ENCODE measurements around the gene SORCS1.

DNA sequence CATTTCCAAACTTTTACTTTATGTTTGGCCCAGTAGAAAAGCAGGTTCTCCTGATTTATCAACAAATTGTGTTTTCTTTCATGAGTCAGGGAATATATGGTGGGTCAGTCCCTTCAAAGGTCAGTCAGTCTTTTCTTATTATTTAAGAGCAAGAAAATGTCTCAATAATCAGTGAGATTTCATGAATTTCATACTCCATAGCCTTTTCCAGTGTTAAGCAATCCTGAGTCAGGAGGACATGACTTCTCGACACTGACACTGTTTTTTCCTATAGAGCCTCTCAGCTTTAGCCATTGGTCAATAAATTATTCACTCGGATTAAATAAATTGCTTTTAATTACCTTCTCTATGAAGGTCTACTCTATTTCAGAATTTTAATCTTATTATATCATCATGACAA lies 334.5 kb downstream of the SORCS1 start:
- TF ChIP-seq CREB1 (CRISPR knock-in tag; IDR thresholded peaks at IDR 0.05; ENCODE audit: low read depth): no peak
- TF ChIP-seq, protein P1, sequence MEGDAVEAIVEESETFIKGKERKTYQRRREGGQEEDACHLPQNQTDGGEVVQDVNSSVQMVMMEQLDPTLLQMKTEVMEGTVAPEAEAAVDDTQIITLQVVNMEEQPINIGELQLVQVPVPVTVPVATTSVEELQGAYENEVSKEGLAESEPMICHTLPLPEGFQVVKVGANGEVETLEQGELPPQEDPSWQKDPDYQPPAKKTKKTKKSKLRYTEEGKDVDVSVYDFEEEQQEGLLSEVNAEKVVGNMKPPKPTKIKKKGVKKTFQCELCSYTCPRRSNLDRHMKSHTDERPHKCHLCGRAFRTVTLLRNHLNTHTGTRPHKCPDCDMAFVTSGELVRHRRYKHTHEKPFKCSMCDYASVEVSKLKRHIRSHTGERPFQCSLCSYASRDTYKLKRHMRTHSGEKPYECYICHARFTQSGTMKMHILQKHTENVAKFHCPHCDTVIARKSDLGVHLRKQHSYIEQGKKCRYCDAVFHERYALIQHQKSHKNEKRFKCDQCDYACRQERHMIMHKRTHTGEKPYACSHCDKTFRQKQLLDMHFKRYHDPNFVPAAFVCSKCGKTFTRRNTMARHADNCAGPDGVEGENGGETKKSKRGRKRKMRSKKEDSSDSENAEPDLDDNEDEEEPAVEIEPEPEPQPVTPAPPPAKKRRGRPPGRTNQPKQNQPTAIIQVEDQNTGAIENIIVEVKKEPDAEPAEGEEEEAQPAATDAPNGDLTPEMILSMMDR (conservative IDR thresholded peaks at IDR 0.05; ENCODE audit: low read depth in 2 of 2): no peak

Data from GM23338 (cell line).